Loucy (cell line): ENCODE results near the gene ABAT.

Experiments
- H2AFZ ChIP-seq: fragments of 200-600 bp; sonication (generic); 2 replicates; pipeline ENCODE4 v1.6.0; 2016; ENCODE audit warnings: antibody characterized with exemption, mild to moderate bottlenecking, low read length, moderate library complexity
- H3F3A ChIP-seq: fragments of 200-600 bp; 2 replicates; pipeline ENCODE4 v1.6.0; 2016; ENCODE audit warnings: antibody characterized with exemption, low read depth, mild to moderate bottlenecking
- H3K27me3 ChIP-seq: fragments of 200-600 bp; sonication (generic); 2 replicates; pipeline ENCODE4 v1.6.1; 2014; ENCODE audit warnings: low read length, mild to moderate bottlenecking; ENCODE audit not compliant: insufficient read depth, poor library complexity, severe bottlenecking
- H3K36me3 ChIP-seq: fragments of 200-600 bp; sonication (generic); 2 replicates; pipeline ENCODE4 v1.6.1; 2016; ENCODE audit warnings: low read length; ENCODE audit not compliant: insufficient read depth
- H3K4me1 ChIP-seq: fragments of 200-600 bp; sonication (generic); 2 replicates; pipeline ENCODE4 v1.5.1; 2014; ENCODE audit warnings: low read length, mild to moderate bottlenecking; ENCODE audit not compliant: insufficient read depth, poor library complexity, severe bottlenecking
- H3K4me2 ChIP-seq: fragments of 200-600 bp; sonication (generic); 2 replicates; pipeline ENCODE4 v1.6.0; 2014; ENCODE audit warnings: antibody characterized with exemption, low read length, low read depth, mild to moderate bottlenecking; ENCODE audit not compliant: poor library complexity, severe bottlenecking
- H3K4me3 ChIP-seq: fragments of 200-600 bp; sonication (generic); 2 replicates; pipeline ENCODE4 v1.5.1; 2014; ENCODE audit warnings: low read length, mild to moderate bottlenecking, mixed read lengths; ENCODE audit not compliant: poor library complexity, severe bottlenecking
- H3K79me2 ChIP-seq: fragments of 200-600 bp; sonication (generic); 2 replicates; pipeline ENCODE4 v1.6.1; 2014; ENCODE audit warnings: low read length; ENCODE audit not compliant: insufficient read depth
- H3K9ac ChIP-seq: fragments of 200-600 bp; sonication (generic); 2 replicates; pipeline ENCODE4 v1.6.0; 2014; ENCODE audit warnings: mild to moderate bottlenecking, low read depth, low read length, moderate library complexity; ENCODE audit not compliant: poor library complexity, severe bottlenecking
- H3K9me2 ChIP-seq: fragments of 200-600 bp; sonication (generic); replicated peaks from 2 replicates; pipeline ENCODE4 v1.6.1; 2016; ENCODE audit warnings: low read depth, low read length, mixed read lengths
- H3K9me3 ChIP-seq: fragments of 200-600 bp; sonication (generic); 2 replicates; pipeline ENCODE4 v1.6.1; 2014; ENCODE audit warnings: mild to moderate bottlenecking, antibody characterized with exemption, low read length, low read depth; ENCODE audit not compliant: insufficient read depth
- H4K20me1 ChIP-seq: fragments of 200-600 bp; sonication (generic); 2 replicates; pipeline ENCODE4 v1.6.0; 2014; ENCODE audit warnings: antibody characterized with exemption, low read length, mild to moderate bottlenecking; ENCODE audit not compliant: insufficient read depth, poor library complexity, severe bottlenecking
- EZH2phosphoT487 ChIP-seq: fragments of 200-600 bp; IDR thresholded peaks from 2 replicates; pipeline ENCODE4 v1.6.1; 2018; ENCODE audit warnings: antibody characterized with exemption, mild to moderate bottlenecking, moderate library complexity, borderline replicate concordance
- TF ChIP-seq, protein P1 (sequence below): fragments of 200-600 bp; sonication (generic); conservative IDR thresholded peaks from 2 replicates; pipeline ENCODE4 v1.5.1; 2014; ENCODE audit warnings: mild to moderate bottlenecking, antibody characterized with exemption, low read length

Gene ABAT

GRCh38 chr16:8739989-8740704 is 65.7 kb downstream of the ABAT start:
- Histone ChIP-seq H3F3A (no peaks in the 10 kb centered on the region), H3K9me2 (no peaks in the 10 kb centered on the region), H4K20me1 (no peaks in the 10 kb centered on the region), H3K36me3 (no peaks in the 10 kb centered on the region), H3K79me2 (no peaks in the 10 kb centered on the region), H3K9ac (no peak overlapping the region), H3K4me3 (no peak overlapping the region), H3K9me3 (no peaks in the 10 kb centered on the region), H3K4me2 (no peak overlapping the region), H3K4me1 (no peaks in the 10 kb centered on the region), H3K27me3 (no peaks in the 10 kb centered on the region), H2AFZ (no peak overlapping the region)
- TF ChIP-seq, protein P1, sequence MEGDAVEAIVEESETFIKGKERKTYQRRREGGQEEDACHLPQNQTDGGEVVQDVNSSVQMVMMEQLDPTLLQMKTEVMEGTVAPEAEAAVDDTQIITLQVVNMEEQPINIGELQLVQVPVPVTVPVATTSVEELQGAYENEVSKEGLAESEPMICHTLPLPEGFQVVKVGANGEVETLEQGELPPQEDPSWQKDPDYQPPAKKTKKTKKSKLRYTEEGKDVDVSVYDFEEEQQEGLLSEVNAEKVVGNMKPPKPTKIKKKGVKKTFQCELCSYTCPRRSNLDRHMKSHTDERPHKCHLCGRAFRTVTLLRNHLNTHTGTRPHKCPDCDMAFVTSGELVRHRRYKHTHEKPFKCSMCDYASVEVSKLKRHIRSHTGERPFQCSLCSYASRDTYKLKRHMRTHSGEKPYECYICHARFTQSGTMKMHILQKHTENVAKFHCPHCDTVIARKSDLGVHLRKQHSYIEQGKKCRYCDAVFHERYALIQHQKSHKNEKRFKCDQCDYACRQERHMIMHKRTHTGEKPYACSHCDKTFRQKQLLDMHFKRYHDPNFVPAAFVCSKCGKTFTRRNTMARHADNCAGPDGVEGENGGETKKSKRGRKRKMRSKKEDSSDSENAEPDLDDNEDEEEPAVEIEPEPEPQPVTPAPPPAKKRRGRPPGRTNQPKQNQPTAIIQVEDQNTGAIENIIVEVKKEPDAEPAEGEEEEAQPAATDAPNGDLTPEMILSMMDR: no peak
- TF ChIP-seq EZH2phosphoT487: no peak

GRCh38 chr16:8740775-8741355 is 66.4 kb downstream of the ABAT start:
- Histone ChIP-seq H3K9me3 (no peaks in the 10 kb centered on the region), H2AFZ (no peak overlapping the region), H3K4me3 (no peak overlapping the region), H3K4me1 (no peaks in the 10 kb centered on the region), H3K27me3 (no peaks in the 10 kb centered on the region), H3K9me2 (no peaks in the 10 kb centered on the region), H3K9ac (no peak overlapping the region), H3K4me2 (no peak overlapping the region), H3K36me3 (no peaks in the 10 kb centered on the region), H3F3A (no peaks in the 10 kb centered on the region), H4K20me1 (no peaks in the 10 kb centered on the region), H3K79me2 (no peaks in the 10 kb centered on the region)
- TF ChIP-seq EZH2phosphoT487: no peak
- TF ChIP-seq, protein P1: no peak

DNA sequence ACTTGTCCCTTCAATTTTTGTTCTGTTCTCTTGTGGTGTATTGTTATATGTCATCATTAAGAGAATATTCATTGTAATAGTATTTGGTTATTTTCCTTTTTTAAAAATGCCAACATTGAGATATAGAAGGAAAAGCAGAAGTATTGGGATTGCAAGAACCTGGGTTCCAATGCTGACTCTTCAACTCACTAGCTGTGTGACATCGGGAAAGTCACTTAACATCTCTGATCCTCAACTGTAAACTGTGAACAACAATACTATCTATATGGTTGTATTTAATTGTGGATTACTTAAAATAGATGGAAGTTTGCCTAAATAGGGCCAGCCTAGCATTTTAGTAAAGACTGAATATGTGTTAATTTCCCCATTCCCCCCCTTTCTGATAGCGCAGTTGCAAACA is 67.2 kb downstream of the ABAT start:
- H3K4me3 ChIP-seq: no peak overlapping the region
- H3K9me3 ChIP-seq: no peaks in the 10 kb centered on the region
- no peak overlapping the region for H3K9ac ChIP-seq
- no peaks in the 10 kb centered on the region for H4K20me1 ChIP-seq
- no peaks in the 10 kb centered on the region for H3K9me2 ChIP-seq
- H3K79me2 ChIP-seq: no peaks in the 10 kb centered on the region
- H3K4me2 ChIP-seq: no peak overlapping the region
- no peak for TF ChIP-seq EZH2phosphoT487
- TF ChIP-seq, protein P1: no peak
- H3K36me3 ChIP-seq: no peaks in the 10 kb centered on the region
- no peaks in the 10 kb centered on the region for H3F3A ChIP-seq
- H3K4me1 ChIP-seq: no peaks in the 10 kb centered on the region
- no peak overlapping the region for H2AFZ ChIP-seq
- no peaks in the 10 kb centered on the region for H3K27me3 ChIP-seq
